Measurements from ENCODE around the gene MIEF1.

DNA sequence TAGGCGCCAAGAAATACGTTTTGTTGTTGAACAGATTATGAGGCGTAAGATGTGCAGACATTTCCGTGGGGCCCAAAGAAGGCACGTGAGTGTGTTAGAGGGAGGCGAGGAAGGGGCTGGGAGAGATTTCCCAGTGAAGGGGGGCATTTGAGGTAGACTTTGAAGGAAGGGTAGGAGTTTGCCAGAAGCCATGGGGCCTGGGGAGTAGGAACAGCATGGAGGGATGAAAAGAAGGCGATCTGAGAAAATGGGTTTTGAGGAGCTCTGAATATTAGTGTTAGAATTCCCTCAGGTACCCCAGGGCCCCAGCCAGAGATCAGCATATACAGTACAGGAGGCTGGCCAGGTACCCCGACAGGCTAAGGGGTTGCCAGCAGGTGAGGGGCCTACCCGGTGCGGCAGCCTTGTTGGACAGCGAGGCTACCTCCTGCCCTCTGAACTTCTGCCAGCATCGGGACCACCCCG, 414 bp upstream of the MIEF1 start:
- TF ChIP-seq, protein P1, sequence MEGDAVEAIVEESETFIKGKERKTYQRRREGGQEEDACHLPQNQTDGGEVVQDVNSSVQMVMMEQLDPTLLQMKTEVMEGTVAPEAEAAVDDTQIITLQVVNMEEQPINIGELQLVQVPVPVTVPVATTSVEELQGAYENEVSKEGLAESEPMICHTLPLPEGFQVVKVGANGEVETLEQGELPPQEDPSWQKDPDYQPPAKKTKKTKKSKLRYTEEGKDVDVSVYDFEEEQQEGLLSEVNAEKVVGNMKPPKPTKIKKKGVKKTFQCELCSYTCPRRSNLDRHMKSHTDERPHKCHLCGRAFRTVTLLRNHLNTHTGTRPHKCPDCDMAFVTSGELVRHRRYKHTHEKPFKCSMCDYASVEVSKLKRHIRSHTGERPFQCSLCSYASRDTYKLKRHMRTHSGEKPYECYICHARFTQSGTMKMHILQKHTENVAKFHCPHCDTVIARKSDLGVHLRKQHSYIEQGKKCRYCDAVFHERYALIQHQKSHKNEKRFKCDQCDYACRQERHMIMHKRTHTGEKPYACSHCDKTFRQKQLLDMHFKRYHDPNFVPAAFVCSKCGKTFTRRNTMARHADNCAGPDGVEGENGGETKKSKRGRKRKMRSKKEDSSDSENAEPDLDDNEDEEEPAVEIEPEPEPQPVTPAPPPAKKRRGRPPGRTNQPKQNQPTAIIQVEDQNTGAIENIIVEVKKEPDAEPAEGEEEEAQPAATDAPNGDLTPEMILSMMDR (IDR thresholded peaks at IDR 0.05), result no peak
- no peak for TF ChIP-seq POLR2A (IDR thresholded peaks at IDR 0.05)

Data from lower leg skin (tissue), 3 donors.